Prostate gland (tissue), 2 donors: Measurements from ENCODE around the gene TMEM250. TPM values are rescaled to one million over a fixed set of nuclear protein-coding genes. Genes with fewer than 3 reads are reported as not detected.

Source experiments
- DNase-seq: peaks from one replicate; pipeline ENCODE4 v3.0.0-alpha.2; 2019; ENCODE audit warnings: low spot score
- H3K27ac ChIP-seq, 2 donors: fragments of 200-600 bp; sonication (generic); 2 replicates each; pipeline ENCODE4 v1.5.1; 2017 to 2019
- H3K27me3 ChIP-seq: fragments of 200-600 bp; sonication (generic); replicated peaks from 2 replicates; pipeline ENCODE4 v1.5.1; 2019; ENCODE audit not compliant: insufficient read depth
- H3K36me3 ChIP-seq, 2 donors: fragments of 200-600 bp; sonication (generic); 1 replicate in 1 of 2; 2 replicates in 1 of 2; pipeline versions ENCODE4 v1.5.1 to v1.8.1; 2017 to 2019
- H3K4me1 ChIP-seq: fragments of 200-600 bp; sonication (generic); replicated peaks from 2 replicates; pipeline ENCODE4 v1.5.1; 2019
- H3K4me3 ChIP-seq, 2 donors: fragments of 200-600 bp; sonication (generic); 2 replicates each; pipeline ENCODE4 v1.5.1; 2017 to 2019
- H3K9me3 ChIP-seq: fragments of 200-600 bp; sonication (generic); 2 replicates; pipeline ENCODE4 v1.5.1; 2017
- CTCF ChIP-seq, 4 experiments: fragments of 200-600 bp in 2 of 4; fragments of 450-650 bp in 2 of 4; sonication (generic) in 2 of 4; IDR thresholded peaks; 1 replicate in 3 of 4; 2 replicates in 1 of 4; pipeline ENCODE4 v1.5.1; 2016 to 2019; ENCODE audit warnings: antibody characterized with exemption in 4 of 4, mild to moderate bottlenecking in 2 of 4, moderate library complexity in 2 of 4
- POLR2A ChIP-seq: fragments of 450-650 bp; IDR thresholded peaks from one replicate; pipeline ENCODE4 v1.6.1; 2016; ENCODE audit warnings: antibody characterized with exemption, mild to moderate bottlenecking
- POLR2AphosphoS5 ChIP-seq: sonication (generic); formaldehyde crosslinking; IDR thresholded peaks from one replicate; pipeline ENCODE4 v1.6.1; 2017; ENCODE audit warnings: antibody characterized with exemption
- WGBS: methylation state at CpG from one replicate; pipeline ENCODE4 v1.1.5; 2018; 5-methylcytosine and 5-hydroxymethylcytosine counted together
- intact Hi-C: fragments of 100-400 bp; cut with DNase I; formaldehyde crosslinking; loops from one replicate; pipeline ENCODE4 v1.14.2; 2022
- total RNA-seq, 2 donors: library from RNA; depleted of rRNA; stranded (reverse); fragments of >200 nt; gene quantifications; one replicate each; pipeline ENCODE4 v1.1.0, GENCODE V29; 2016

Gene TMEM250
- total RNA-seq, 2 donors from 2014 or later: 44.7 to 65.1 TPM

GRCh38 chr9:136135326-136136126 is 16.9 kb upstream of the TMEM250 start:
- intact Hi-C loops: loop anchor here (5.0 kb wide), 1 partner anchor 147 kb away; no protein-coding TSS in a partner anchor
- no peak for TF ChIP-seq POLR2AphosphoS5
- TF ChIP-seq CTCF (IDR thresholded peaks at IDR 0.05): no peak
- TF ChIP-seq POLR2A: no peak
- no peaks in the 10 kb centered on the region for H3K27me3 ChIP-seq
- H3K27ac ChIP-seq: no peak overlapping the region
- WGBS: 68% methylated on average over 14 of the region's 18 CpGs
- DNase-seq: no peak
- no peaks in the 10 kb centered on the region for H3K4me1 ChIP-seq
- H3K9me3 ChIP-seq: no peaks in the 10 kb centered on the region
- no peak overlapping the region for H3K4me3 ChIP-seq
- no peaks in the 10 kb centered on the region for H3K36me3 ChIP-seq

- no peaks in the 10 kb centered on the region for H3K9me3 ChIP-seq
- no peaks in the 10 kb centered on the region for H3K4me1 ChIP-seq
- TF ChIP-seq CTCF (IDR thresholded peaks at IDR 0.05): no peak
- no peak for TF ChIP-seq POLR2A
- TF ChIP-seq POLR2AphosphoS5: no peak
- DNase-seq: no peak
- intact Hi-C loops: no loop called here
- H3K27ac ChIP-seq: no peak overlapping the region
- 30% methylated on average over 18 of the region's 18 CpGs for WGBS
- H3K27me3 ChIP-seq: no peaks in the 10 kb centered on the region
- no peak overlapping the region for H3K4me3 ChIP-seq
- no peaks in the 10 kb centered on the region for H3K36me3 ChIP-seq
These were observed 15.3 kb upstream of the TMEM250 start for GRCh38 chr9:136133959-136134484.

GRCh38 chr9:136133191-136133958 is 14.7 kb upstream of the TMEM250 start:
- intact Hi-C loops: no loop called here
- no peaks in the 10 kb centered on the region for H3K27me3 ChIP-seq

GRCh38 chr9:136132512-136133050 is 13.9 kb upstream of the TMEM250 start:
- no peak for DNase-seq
- Histone ChIP-seq H3K27me3 (no peaks in the 10 kb centered on the region), H3K36me3 (no peaks in the 10 kb centered on the region), H3K9me3 (no peaks in the 10 kb centered on the region), H3K4me3 (peak overlapping the region in 1 of 2 donors; percentile 33), H3K27ac (no peak overlapping the region), H3K4me1 (no peaks in the 10 kb centered on the region)
- intact Hi-C loops: no loop called here
- no peak for TF ChIP-seq POLR2A
- TF ChIP-seq CTCF (IDR thresholded peaks at IDR 0.05): no peak
- TF ChIP-seq POLR2AphosphoS5: no peak
- WGBS: 20% methylated on average over 28 of the region's 52 CpGs

More at GRCh38 chr9:136133191-136133958, 14.7 kb upstream of the TMEM250 start:
- WGBS: 5% methylated on average over 45 of the region's 69 CpGs
- no peak for DNase-seq
- TF ChIP-seq CTCF (IDR thresholded peaks at IDR 0.05): peak in 2 of 4 experiments; percentile 32 to 43
- TF ChIP-seq POLR2A: no peak
- Histone ChIP-seq H3K36me3 (no peaks in the 10 kb centered on the region), H3K9me3 (no peaks in the 10 kb centered on the region), H3K4me3 (peak overlapping the region; percentile 23 to 33), H3K4me1 (no peaks in the 10 kb centered on the region), H3K27ac (no peak overlapping the region)
